SK-N-SH (cell line): ENCODE results near the gene PXMP4.

Experiments used
- CTCF ChIP-seq: fragments of 200-600 bp; sonication (generic); IDR thresholded peaks from 2 replicates; pipeline ENCODE4 v1.6.1; 2017; ENCODE audit warnings: antibody characterized with exemption, mild to moderate bottlenecking, moderate library complexity
- GABPA ChIP-seq: IDR thresholded peaks from 2 replicates; pipeline ENCODE4 v1.4.0; 2012; ENCODE audit warnings: low read depth, mild to moderate bottlenecking
- SIN3A ChIP-seq: IDR thresholded peaks from 2 replicates; pipeline ENCODE4 v1.6.1; 2012; ENCODE audit warnings: low read depth, mild to moderate bottlenecking, low read length, moderate library complexity, borderline replicate concordance

GRCh38 chr20:33653900-33654596 lies 66.1 kb downstream of the PXMP4 start:
- TF ChIP-seq CTCF, result no peak
- TF ChIP-seq GABPA, result no peak
- TF ChIP-seq SIN3A, result no peak
